HCT116 (cell line): ENCODE measurements around the gene PRMT7. TPM values are rescaled to one million over a fixed set of nuclear protein-coding genes. Genes with fewer than 3 reads are reported as not detected.

Experiments used
- ATAC-seq: fragments of 200-7000 bp; cut with Tn5 transposase; 2 replicates; pipeline ENCODE4 v1.9.1; 2020; ENCODE audit warnings: mild to moderate bottlenecking, moderate library complexity
- BruUV-seq: library from RNA; stranded (reverse); fragments of 400-500 nt; replicated peaks from 2 replicates; lab custom pipeline; 2021; lab: Mats Ljungman, UMichigan
- CTCF ChIA-PET: fragments of 300-600 bp; sonication (Branson Sonifier 250); formaldehyde crosslinking; loops from one replicate; lab custom pipeline; 2021; ENCODE audit warnings: antibody characterized with exemption; lab: Charles Lee
- POLR2A ChIA-PET: fragments of 300-600, 350-600 bp; sonication (Branson Sonifier 250); formaldehyde crosslinking; loops from one replicate; lab custom pipeline; 2021; ENCODE audit warnings: antibody characterized with exemption; lab: Charles Lee
- RAD21 ChIA-PET, 2 experiments: fragments of 300-600 bp; sonication (Branson Sonifier 250); formaldehyde crosslinking; loops; one replicate each; lab custom pipeline; 2023; ENCODE audit warnings: low total read pairs in 2 of 2; ENCODE audit not compliant: uncharacterized antibody in 2 of 2, unreplicated experiment in 2 of 2, low non-redundant PET in 1 of 2; lab: Charles Lee
- DNase-seq: peaks from one replicate; pipeline ENCODE4 v3.0.0-alpha.2; 2010; ENCODE audit warnings: low read depth, low spot score
- H2AFZ ChIP-seq: fragments of 200-600 bp; shearing (Covaris generic), sonication (generic); 2 replicates; pipeline ENCODE4 v1.6.1; 2017; ENCODE audit warnings: low read depth, mixed run types, mixed read lengths, antibody characterized with exemption, low read length; ENCODE audit not compliant: poor library complexity, severe bottlenecking
- H3K27ac ChIP-seq: 2 replicates; pipeline ENCODE4 v1.5.1; 2012; ENCODE audit warnings: low read depth, low read length
- H3K27me3 ChIP-seq: fragments of 200-600 bp; sonication (generic); 2 replicates; pipeline ENCODE4 v1.6.1; 2016; ENCODE audit warnings: mixed run types, low read length, mixed read lengths; ENCODE audit not compliant: insufficient read depth
- H3K36me3 ChIP-seq, 2 experiments: fragments of 200-500 bp in 1 of 2; fragments of 200-600 bp in 1 of 2; sonication (Bioruptor generic) in 1 of 2; sonication (generic) in 1 of 2; 2 replicates each; pipeline versions ENCODE4 v1.5.1 to v1.6.1; 2014 to 2016; ENCODE audit warnings: low read length in 2 of 2, inconsistent platforms in 1 of 2, mixed read lengths in 1 of 2, mixed run types in 1 of 2; ENCODE audit not compliant: insufficient read depth in 2 of 2, control insufficient read depth in 1 of 2
- H3K4me1 ChIP-seq, 2 experiments: fragments of 200-600 bp in 1 of 2; sonication (generic) in 1 of 2; 2 replicates each; pipeline versions ENCODE4 v1.5.1 to v1.6.1; 2012 to 2017; ENCODE audit warnings: low read length in 2 of 2, inconsistent platforms in 1 of 2, mild to moderate bottlenecking in 1 of 2, mixed read lengths in 1 of 2, mixed run types in 1 of 2, moderate library complexity in 1 of 2; ENCODE audit not compliant: insufficient read depth in 2 of 2, control insufficient read depth in 1 of 2
- H3K4me2 ChIP-seq: fragments of 200-600 bp; sonication (generic); 2 replicates; pipeline ENCODE4 v1.6.1; 2017; ENCODE audit warnings: mixed run types, low read length, mixed read lengths
- H3K4me3 ChIP-seq, 2 experiments: fragments of 200-600 bp in 1 of 2; sonication (generic) in 1 of 2; replicated peaks in 1 of 2; 2 replicates each; pipeline ENCODE4 v1.5.1; 2011 to 2016; ENCODE audit warnings: low read length in 2 of 2, control low read depth in 1 of 2, low read depth in 1 of 2, mild to moderate bottlenecking in 1 of 2, mixed read lengths in 1 of 2, mixed run types in 1 of 2
- H3K79me2 ChIP-seq: fragments of 200-600 bp; sonication (generic); 2 replicates; pipeline ENCODE4 v1.6.1; 2017; ENCODE audit warnings: mild to moderate bottlenecking, mixed run types, low read length, moderate library complexity, mixed read lengths; ENCODE audit not compliant: insufficient read depth
- H3K9ac ChIP-seq: fragments of 200-600 bp; sonication (generic); 2 replicates; pipeline ENCODE4 v1.6.1; 2016; ENCODE audit warnings: low read length, mixed read lengths
- H3K9me2 ChIP-seq: fragments of 200-600 bp; sonication (generic), shearing (Covaris generic); 2 replicates; pipeline ENCODE4 v1.6.1; 2017; ENCODE audit warnings: mixed run types, mild to moderate bottlenecking, moderate library complexity; ENCODE audit not compliant: insufficient read depth
- H3K9me3 ChIP-seq, 2 experiments: fragments of 200-500 bp in 1 of 2; fragments of 200-600 bp in 1 of 2; sonication (Bioruptor generic) in 1 of 2; sonication (generic) in 1 of 2; 2 replicates each; pipeline ENCODE4 v1.6.1; 2014 to 2017; ENCODE audit warnings: low read length in 2 of 2, mixed read lengths in 2 of 2, inconsistent platforms in 1 of 2, low read depth in 1 of 2, mild to moderate bottlenecking in 1 of 2, mixed run types in 1 of 2, moderate library complexity in 1 of 2; ENCODE audit not compliant: control insufficient read depth in 1 of 2, insufficient read depth in 1 of 2
- H4K20me1 ChIP-seq: fragments of 200-600 bp; sonication (generic), shearing (Covaris generic); 2 replicates; pipeline ENCODE4 v1.6.1; 2017; ENCODE audit warnings: mixed run types, mild to moderate bottlenecking, moderate library complexity; ENCODE audit not compliant: insufficient read depth
- CEBPB ChIP-seq: IDR thresholded peaks from 2 replicates; pipeline ENCODE4 v1.6.1; 2012; ENCODE audit warnings: low read depth
- CTCF ChIP-seq, 3 experiments: fragments of 200-600 bp in 1 of 3; sonication (generic) in 1 of 3; IDR thresholded peaks in 2 of 3; conservative IDR thresholded peaks in 1 of 3; 2 replicates each; pipeline ENCODE4 v1.5.1; 2012 to 2017; ENCODE audit warnings: low read depth in 2 of 3, low read length in 2 of 3, antibody characterized with exemption in 1 of 3, borderline replicate concordance in 1 of 3, control low read depth in 1 of 3, mild to moderate bottlenecking in 1 of 3, mixed read lengths in 1 of 3, mixed run types in 1 of 3, moderate library complexity in 1 of 3; ENCODE audit not compliant: insufficient read depth in 1 of 3
- FOSL1 ChIP-seq: IDR thresholded peaks from 2 replicates; pipeline ENCODE4 v1.6.1; 2012; ENCODE audit warnings: low read depth
- REST ChIP-seq: IDR thresholded peaks from 2 replicates; pipeline ENCODE4 v1.6.1; 2012; ENCODE audit warnings: low read depth
- SIN3A ChIP-seq: IDR thresholded peaks from 2 replicates; pipeline ENCODE4 v1.6.1; 2012; ENCODE audit warnings: low read depth
- TCF7L2 ChIP-seq: IDR thresholded peaks from 2 replicates; pipeline ENCODE4 v1.7.0; 2011; ENCODE audit warnings: borderline replicate concordance, inconsistent platforms; ENCODE audit not compliant: insufficient read depth, insufficient read length; ENCODE audit errors: extremely low read depth
- ZNF274 ChIP-seq: fragments of 200-500 bp; sonication (Bioruptor generic); IDR thresholded peaks from 2 replicates; pipeline ENCODE4 v1.6.1; 2014; ENCODE audit warnings: mild to moderate bottlenecking, low read depth, low read length, inconsistent platforms
- intact Hi-C: fragments of 100-400 bp; cut with micrococcal nuclease; formaldehyde crosslinking; loops from 2 replicates; pipeline ENCODE4 v1.10.0; 2022
- total RNA-seq: library from RNA; stranded (reverse); gene quantifications from one replicate; pipeline ENCODE4 v1.2.1, GENCODE V29; 2021; ENCODE audit not compliant: unreplicated experiment

The PRMT7 gene
- total RNA-seq, 1 experiment from 2014 or later, result 34.4 TPM

- DNase-seq, result no peak
- Histone ChIP-seq H4K20me1 (no peaks in the 10 kb centered on the region), H3K9ac (no peak overlapping the region), H3K79me2 (no peaks in the 10 kb centered on the region), H3K4me2 (no peak overlapping the region), H3K4me3 (no peak overlapping the region), H3K9me2 (no peaks in the 10 kb centered on the region), H2AFZ (no peak overlapping the region), H3K27me3 (no peaks in the 10 kb centered on the region), H3K27ac (no peak overlapping the region), H3K9me3 (no peaks in the 10 kb centered on the region), H3K36me3 (peaks cover 0 to 4% of the 10 kb centered on the region in 2 experiments; a peak in 1 of 4 replicates), H3K4me1 (no peaks in the 10 kb centered on the region)
- no peak for TF ChIP-seq CTCF (IDR thresholded peaks at IDR 0.05 in 2 of 3, conservative IDR thresholded peaks at IDR 0.05 in 1 of 3; ENCODE audit: borderline replicate concordance in 1 of 3, insufficient read depth in 1 of 3, low read depth in 2 of 3, low read length in 2 of 3)
- TF ChIP-seq SIN3A, result no peak
- TF ChIP-seq ZNF274, result no peak
- TF ChIP-seq TCF7L2, result no peak
- no peak for TF ChIP-seq FOSL1
- no peak for TF ChIP-seq CEBPB
- no peak for TF ChIP-seq REST
- POLR2A ChIA-PET, result no interaction called here
- no TSS peak for BruUV-seq
- RAD21 ChIA-PET, result no interaction called here
- intact Hi-C loops, result no loop called here
- no peak for ATAC-seq
- CTCF ChIA-PET, result no interaction called here
Observed at GRCh38 chr16:68359398-68360191, 48.8 kb downstream of the PRMT7 start.
